ENCODE results near the gene CDC7.

CDC7 gene

DNA sequence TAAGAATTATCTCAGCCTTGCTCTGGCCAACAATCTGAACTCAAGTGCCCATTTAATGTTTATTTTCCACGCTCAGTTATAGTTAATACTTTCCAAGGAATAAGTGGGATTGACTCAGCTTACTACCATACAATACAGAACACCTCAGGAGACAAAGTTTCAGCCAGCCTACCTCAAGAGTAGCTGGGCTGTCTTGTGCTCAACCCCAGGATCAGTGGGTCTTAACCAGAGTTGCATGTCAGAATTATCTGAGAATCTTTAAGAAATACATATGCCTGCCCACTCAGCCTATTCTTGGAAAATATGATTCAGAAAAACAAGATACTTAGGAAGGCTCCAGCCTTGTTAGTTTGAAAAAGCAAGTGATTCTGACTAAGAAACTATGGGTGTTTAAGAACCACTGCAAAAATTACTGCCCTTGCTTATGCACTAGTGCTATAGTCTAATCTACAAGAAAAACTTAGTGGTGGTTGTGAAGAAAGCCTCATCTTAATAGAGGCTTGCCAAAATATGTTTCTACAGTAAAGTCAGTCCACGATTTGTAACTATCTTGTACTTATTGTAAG is 20.4 kb downstream of the CDC7 start:
- TF ChIP-seq, protein P1, sequence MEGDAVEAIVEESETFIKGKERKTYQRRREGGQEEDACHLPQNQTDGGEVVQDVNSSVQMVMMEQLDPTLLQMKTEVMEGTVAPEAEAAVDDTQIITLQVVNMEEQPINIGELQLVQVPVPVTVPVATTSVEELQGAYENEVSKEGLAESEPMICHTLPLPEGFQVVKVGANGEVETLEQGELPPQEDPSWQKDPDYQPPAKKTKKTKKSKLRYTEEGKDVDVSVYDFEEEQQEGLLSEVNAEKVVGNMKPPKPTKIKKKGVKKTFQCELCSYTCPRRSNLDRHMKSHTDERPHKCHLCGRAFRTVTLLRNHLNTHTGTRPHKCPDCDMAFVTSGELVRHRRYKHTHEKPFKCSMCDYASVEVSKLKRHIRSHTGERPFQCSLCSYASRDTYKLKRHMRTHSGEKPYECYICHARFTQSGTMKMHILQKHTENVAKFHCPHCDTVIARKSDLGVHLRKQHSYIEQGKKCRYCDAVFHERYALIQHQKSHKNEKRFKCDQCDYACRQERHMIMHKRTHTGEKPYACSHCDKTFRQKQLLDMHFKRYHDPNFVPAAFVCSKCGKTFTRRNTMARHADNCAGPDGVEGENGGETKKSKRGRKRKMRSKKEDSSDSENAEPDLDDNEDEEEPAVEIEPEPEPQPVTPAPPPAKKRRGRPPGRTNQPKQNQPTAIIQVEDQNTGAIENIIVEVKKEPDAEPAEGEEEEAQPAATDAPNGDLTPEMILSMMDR (IDR thresholded peaks at IDR 0.05; ENCODE audit: low read length, missing control alignments) = no peak
- no peak for DNase-seq (ENCODE audit: low read depth)
- H3K4me3 ChIP-seq (replicated peaks; ENCODE audit: low read depth, low read length) = no peak overlapping the region

DNA sequence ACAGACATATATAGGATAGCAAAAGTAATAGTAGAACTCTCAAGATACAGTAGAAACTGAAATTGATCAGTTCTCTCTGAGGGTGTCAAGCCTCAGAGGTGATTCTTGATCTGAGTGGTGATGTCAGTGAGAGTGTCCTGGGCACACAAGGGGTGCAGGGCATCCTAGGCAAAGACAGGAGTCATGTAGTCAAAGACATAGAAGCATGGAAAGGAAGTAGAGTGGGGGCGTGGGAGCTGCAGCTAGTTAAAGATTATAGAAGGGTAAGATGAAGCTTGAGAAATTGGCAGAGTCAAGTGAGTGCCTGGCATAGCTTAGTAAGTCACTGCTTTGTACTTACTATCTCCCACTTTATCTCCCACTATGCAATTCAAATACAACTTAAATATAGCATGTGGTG is 22.8 kb downstream of the CDC7 start:
- TF ChIP-seq, protein P1 (IDR thresholded peaks at IDR 0.05; ENCODE audit: low read length, missing control alignments) = no peak
- H3K4me3 ChIP-seq (replicated peaks; ENCODE audit: low read depth, low read length) = no peak overlapping the region
- peak; percentile 22 for DNase-seq (ENCODE audit: low read depth)

DNA sequence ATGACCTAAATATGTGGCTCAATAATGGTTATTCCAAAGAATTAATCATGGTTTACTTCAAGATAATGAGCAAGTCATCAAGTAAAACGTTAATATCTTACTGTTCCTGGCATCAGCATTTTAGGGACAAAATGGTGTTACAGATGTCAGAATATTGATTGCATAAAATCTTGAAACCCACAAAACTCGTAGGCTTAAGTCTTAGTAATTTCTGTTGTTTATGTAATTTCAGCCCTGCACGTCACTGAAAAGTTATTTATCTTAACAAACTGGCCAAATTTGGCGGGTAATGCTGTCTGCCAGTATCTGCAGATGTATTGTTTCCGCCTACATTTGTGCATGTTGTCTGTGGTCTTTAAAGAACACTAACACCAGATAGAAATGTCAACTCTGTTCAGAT is 25.8 kb downstream of the CDC7 start:
- TF ChIP-seq, protein P1 (IDR thresholded peaks at IDR 0.05; ENCODE audit: low read length, missing control alignments) = no peak
- H3K4me3 ChIP-seq (replicated peaks; ENCODE audit: low read depth, low read length) = no peak overlapping the region
- peak; percentile 74 for DNase-seq (ENCODE audit: low read depth)

DNA sequence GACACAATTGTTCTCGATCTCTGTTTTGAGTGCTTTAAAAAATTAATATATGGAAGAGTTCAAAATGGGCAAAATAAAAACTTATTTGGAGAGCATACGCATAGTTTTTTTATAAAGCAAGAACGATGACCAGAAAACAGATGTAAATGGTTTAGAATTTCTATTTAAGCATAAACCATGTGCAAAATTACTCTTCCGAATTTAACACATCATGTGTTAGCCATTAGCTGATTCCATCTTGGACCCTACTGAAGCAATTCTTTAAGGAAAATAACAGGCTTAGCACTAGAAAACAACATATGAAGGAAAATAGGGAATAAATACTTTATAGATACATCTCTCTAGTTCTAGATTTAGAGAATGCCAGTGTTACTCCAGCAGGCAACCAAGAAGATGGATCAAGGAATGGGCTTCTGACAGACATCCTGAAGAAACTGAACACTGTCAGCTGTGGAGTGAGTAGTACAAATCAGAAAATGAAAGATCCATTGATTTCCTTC is 26.7 kb downstream of the CDC7 start:
- no peak for DNase-seq (ENCODE audit: low read depth)
- H3K4me3 ChIP-seq (replicated peaks; ENCODE audit: low read depth, low read length) = no peak overlapping the region
- TF ChIP-seq, protein P1 (IDR thresholded peaks at IDR 0.05; ENCODE audit: low read length, missing control alignments) = no peak

DNA sequence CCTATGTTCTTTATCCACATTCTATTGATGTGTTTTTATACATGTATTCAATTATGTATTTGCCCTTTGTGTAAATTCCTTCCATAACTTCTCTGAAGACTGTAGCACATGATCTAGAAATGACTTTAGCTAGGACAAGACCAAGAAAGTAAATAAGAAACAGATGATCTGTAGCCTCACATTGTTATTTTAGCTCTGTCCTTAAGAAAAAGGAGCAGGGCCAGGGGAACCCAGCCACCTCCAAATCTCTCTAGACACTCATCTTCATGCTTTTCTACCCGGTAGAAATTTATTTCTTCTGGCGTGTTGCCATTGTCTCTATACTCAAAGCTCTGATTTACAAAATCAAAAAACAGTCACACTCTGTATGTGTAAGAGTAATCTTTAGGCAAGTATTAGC is 27.1 kb downstream of the CDC7 start:
- TF ChIP-seq, protein P1 (IDR thresholded peaks at IDR 0.05; ENCODE audit: low read length, missing control alignments) = no peak
- no peak for DNase-seq (ENCODE audit: low read depth)
- no peak overlapping the region for H3K4me3 ChIP-seq (replicated peaks; ENCODE audit: low read depth, low read length)

DNA sequence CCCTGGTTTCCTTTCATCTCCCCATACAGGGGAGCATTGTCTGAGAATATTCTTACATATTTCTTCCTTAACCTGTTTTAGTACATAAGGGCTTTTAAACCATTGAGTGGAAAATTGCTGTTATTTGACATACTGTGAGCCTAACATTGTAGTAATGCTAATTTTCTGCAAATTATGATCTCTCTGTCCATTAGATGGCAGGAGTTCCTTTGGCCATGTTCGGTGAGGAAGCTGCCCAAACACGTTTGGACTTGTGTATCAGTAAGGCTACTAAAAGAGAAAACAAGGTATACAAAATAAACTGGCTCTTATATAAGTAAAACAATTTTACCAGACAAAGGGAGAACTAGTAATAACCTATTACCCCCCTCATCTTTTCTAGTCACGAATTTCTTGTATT is 29.2 kb downstream of the CDC7 start:
- no peak overlapping the region for H3K4me3 ChIP-seq (replicated peaks; ENCODE audit: low read depth, low read length)
- TF ChIP-seq, protein P1 (IDR thresholded peaks at IDR 0.05; ENCODE audit: low read length, missing control alignments) = peak; percentile 53
- peak; percentile 75 for DNase-seq (ENCODE audit: low read depth)

DNA sequence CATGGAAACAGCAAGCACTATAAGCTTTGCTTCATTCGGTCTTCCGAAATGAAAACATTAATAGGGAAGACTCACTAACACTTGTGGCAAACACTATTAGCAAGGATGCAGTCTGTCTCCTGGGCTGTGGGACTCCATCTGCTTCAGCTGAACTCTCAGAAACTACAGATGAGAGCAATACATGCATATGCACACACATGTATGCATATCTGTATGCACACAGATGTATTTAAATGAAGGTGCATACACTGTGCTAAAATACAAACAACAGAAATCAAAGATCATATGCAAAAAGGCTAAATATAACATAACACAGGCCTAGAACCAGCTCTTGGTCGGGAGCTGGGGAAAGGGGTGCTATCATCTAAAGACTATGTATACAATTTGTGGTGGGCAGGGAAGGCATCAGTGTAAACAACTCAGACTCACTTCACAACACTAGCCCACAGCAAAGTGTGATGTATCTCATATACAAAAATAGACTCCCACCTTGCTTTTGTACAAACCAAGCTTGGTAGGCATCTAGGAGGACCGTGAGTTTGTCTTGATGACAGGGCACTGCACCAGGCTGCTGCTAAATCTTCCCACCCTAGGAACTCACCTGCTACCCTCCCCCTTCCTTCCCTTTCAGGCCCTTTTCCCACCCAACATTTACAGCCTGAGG is 32.8 kb downstream of the CDC7 start:
- H3K4me3 ChIP-seq (replicated peaks; ENCODE audit: low read depth, low read length) = no peak overlapping the region
- TF ChIP-seq, protein P1 (IDR thresholded peaks at IDR 0.05; ENCODE audit: low read length, missing control alignments) = no peak
- DNase-seq (ENCODE audit: low read depth) = no peak
